Suppressor macrophage treated with lipopolysaccharide for 4 hours (primary cell): ENCODE results near the gene RPP25.
"Not testable (repeated sequence)": the region's sequence is repeated elsewhere in the genome, so short reads cannot be mapped to it uniquely, and the experiment has no call there.

Source experiments
- DNase-seq: peaks from one replicate; pipeline ENCODE4 v3.0.0-alpha.2; 2020

Gene RPP25

DNA sequence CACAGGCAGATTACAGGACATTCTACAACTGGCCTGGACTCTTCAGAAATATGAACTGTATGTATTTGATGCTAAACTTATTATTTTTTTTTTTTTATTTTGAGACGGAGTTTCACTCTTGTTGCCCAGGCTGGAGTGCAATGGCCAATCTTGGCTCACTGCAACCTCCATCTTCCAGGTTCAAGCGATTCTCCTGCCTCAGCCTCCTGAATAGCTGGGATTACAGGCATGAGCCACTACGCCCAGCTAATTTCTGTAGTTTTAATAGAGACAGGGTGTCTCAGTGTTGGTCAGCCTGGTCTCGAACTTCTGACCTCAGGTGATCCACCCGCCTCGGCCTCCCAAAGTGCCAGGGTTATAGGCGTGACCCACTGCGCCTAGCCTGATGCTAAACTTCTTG lies 42.8 kb downstream of the RPP25 start:
- DNase-seq = not testable (repeated sequence)

DNA sequence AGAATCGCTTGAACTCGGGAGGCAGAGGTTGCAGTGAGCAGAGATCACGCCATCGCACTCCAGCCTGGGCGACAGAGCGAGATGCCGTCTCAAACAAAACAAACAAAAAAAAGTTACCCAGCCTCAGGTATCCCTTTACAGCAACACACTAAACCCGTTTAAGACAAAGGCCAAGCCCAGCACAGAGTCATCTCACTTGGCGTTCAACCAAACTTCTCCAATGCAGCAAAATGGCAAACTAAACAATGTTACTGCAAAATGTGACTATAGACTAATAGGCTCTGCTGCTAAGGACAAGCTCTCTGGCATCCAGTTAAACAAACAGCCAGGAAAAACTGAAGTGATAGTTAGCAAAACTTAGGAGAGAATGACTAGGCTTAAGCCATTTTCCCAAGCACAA lies 43.5 kb downstream of the RPP25 start:
- DNase-seq = no peak

DNA sequence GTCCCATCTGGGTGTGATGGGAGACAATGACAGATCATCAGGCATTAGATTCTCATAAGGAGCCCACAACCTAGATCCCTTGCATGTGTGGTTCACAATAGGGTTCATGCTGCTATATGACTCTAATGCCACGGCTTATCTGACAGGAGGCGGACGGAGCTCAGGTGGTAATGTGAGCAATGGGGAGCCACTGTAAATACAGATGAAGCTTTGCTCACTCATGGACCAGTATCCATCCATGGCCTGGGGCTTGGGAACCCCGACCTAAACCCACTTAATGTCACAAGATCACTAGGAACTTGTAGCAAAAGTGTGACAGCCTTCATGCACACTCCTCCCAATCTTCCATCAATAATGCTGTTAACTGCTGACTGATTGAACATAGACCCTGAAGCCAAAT lies 47.9 kb downstream of the RPP25 start:
- DNase-seq = no peak

DNA sequence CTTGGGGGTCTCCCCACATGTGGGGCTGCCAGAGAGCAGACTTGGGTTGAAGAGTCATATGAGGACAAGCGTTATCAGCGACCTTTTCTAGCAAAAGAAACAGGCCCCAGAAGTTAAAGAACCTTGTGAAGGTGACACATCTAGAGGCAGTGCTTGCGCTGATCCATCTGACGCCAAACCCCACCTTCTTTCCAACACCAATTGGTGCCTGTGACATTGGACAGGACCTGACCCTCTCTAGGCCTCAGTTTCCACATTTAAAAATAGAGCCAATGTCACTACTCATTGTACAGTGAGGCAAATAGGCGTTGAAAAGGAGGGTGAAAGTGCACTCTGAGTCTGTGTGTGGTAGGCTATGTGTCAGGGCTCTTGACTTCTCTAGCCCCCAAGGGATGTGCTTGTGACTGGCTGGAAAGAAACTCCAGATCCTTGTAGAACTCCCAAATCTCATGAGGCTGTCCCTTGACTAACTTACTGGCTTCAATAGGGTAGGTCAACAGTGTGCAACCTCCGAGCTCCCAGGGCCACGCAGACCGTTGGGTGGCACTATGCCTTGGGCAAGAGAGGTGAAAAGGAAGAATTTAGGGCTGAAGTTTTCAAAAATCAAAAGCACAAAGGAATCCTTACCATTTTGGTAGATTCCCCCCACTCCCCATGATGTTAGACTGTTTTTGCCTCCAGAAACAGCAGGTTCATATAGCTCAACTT lies 49.3 kb downstream of the RPP25 start:
- no peak for DNase-seq

DNA sequence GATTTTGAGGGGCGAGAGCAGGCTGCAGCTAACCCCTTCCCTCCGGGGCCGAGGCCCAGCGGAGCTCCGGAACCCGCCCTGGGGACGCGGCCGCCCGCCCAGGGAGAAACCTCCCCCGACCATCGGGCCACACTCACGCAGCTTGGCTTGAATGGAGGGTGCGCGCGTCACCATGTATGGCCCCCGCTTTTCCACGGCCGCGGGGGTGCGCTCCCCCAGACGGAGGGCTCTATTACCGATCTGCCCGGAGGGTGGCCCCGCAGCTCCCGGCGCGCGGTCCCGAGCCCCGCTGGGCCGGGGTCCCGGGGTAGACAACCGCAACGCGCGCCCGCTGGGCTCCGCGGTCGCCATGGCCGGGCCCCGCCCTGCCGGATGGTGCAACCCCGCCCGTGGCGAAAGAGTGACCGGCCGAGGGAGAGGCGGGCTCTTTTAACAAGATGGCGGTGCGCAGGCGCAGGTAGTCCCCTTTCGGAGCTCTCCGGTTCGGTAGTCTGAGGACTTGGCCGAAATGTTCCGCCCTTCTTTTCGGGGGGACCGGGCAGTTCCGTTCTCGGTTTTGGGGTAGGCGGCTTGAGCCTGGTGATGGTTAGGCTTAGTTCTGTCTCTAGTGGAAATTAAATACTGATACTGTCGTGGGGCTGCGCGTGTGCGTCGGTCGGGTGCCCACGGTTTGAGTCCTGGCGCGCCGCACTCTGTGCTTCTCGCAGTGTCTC lies 50.0 kb downstream of the RPP25 start, which contains the start of gene FAM219B:
TSS of gene FAM219B (minus strand) at position 402 of the 713 bp plus-strand sequence. CDS start at position 351, 51 bp downstream.
- peak; percentile 95 for DNase-seq

DNA sequence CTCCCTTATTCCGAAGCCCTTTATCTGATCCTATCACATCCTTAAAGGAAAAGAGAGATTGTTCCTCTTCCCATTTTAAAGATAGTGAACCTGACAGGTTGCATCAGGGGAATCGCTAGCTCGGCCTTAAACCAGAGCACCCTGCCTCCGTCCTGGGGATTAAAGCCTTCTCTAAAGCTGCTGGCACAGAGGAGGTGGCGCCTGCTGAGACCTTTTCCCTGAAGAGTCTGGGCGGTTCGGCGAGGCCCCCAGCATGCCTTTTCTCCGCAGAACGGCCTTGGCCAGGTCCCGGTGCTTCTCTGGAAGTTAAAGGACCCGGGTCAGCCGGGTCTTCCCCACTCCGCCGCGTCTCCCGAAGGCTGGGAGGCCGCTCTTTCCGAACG lies 50.5 kb downstream of the RPP25 start:
- no peak for DNase-seq
